H1 (cell line): ENCODE measurements around the gene CLDN16. TPM values are rescaled to one million over a fixed set of nuclear protein-coding genes. Genes with fewer than 3 reads are reported as not detected.

Experiments used
- CBX8 ChIP-seq: fragments of 300-800, 300-1000 bp; sonication (generic); IDR thresholded peaks from 2 replicates; pipeline ENCODE4 v1.7.1; 2016; ENCODE audit warnings: low read depth, low read length, borderline replicate concordance
- EP300 ChIP-seq, 2 experiments: IDR thresholded peaks; 1 replicate in 1 of 2; 2 replicates in 1 of 2; pipeline ENCODE4 v1.6.1; 2011 to 2012; ENCODE audit warnings: low read depth in 2 of 2, low read length in 2 of 2, mild to moderate bottlenecking in 2 of 2, borderline replicate concordance in 1 of 2, inconsistent platforms in 1 of 2, moderate library complexity in 1 of 2
- KDM4A ChIP-seq: IDR thresholded peaks from one replicate; pipeline ENCODE4 v1.7.1; 2012; ENCODE audit warnings: low read depth, mild to moderate bottlenecking, moderate library complexity, low read length, inconsistent platforms; ENCODE audit not compliant: severe bottlenecking
- RFX5 ChIP-seq: IDR thresholded peaks from 2 replicates; pipeline ENCODE4 v1.6.1; 2011; ENCODE audit warnings: low read depth, low read length, improper control_type of control experiment, borderline replicate concordance
- SRF ChIP-seq: IDR thresholded peaks from 2 replicates; pipeline ENCODE4 v1.6.1; 2011; ENCODE audit warnings: mild to moderate bottlenecking, low read depth, low read length, moderate library complexity
- TAF1 ChIP-seq: IDR thresholded peaks from 2 replicates; pipeline ENCODE4 v1.6.1; 2011; ENCODE audit warnings: mild to moderate bottlenecking, low read depth, low read length
- polyA plus RNA-seq, 7 experiments: library from polyadenylated mRNA; depleted of rRNA in 3 of 7; stranded (reverse) in 5 of 7; unstranded in 2 of 7; fragments of >200 nt in 5 of 7; fragments of 200-250 nt in 2 of 7; gene quantifications; 1 replicate in 5 of 7; 2 replicates in 1 of 7; 4 replicates in 1 of 7; pipeline versions ENCODE4 v1.2.1 to v1.2.3, GENCODE V29; 2011 to 2013; ENCODE audit warnings: missing spikeins in 2 of 7, mixed read lengths in 2 of 7
- total RNA-seq: library from RNA; stranded (reverse); fragmentation: NEBNext Ultra II Directional; extraction: Animal tissue kit (Norgen Biotek cat#: 25700); gene quantifications from 2 replicates; pipeline ENCODE4 v1.2.1, GENCODE V29; 2021

The CLDN16 gene
- total and polyA plus RNA-seq, 2 of the 8 experiments (the other 6 are each of a cell fraction or from before 2014, with no cell fraction given), result not detected

GRCh38 chr3:190432216-190432615, 44.3 kb downstream of the CLDN16 start (continued):
- TF ChIP-seq CBX8, result no peak
- TF ChIP-seq TAF1, result no peak
- no peak for TF ChIP-seq SRF
- no peak for TF ChIP-seq EP300 (IDR thresholded peaks at IDR 0.05; ENCODE audit: borderline replicate concordance in 1 of 2, low read depth in 2 of 2, low read length in 2 of 2)
- no peak for TF ChIP-seq RFX5
- TF ChIP-seq KDM4A, result no peak
